H1 (cell line): ENCODE results near the gene SLC15A4. TPM values are rescaled to one million over a fixed set of nuclear protein-coding genes. Genes with fewer than 3 reads are reported as not detected.

ENCODE experiments used
- SRF ChIP-seq: IDR thresholded peaks from 2 replicates; pipeline ENCODE4 v1.6.1; 2011; ENCODE audit warnings: mild to moderate bottlenecking, low read depth, low read length, moderate library complexity
- polyA plus RNA-seq, 7 experiments: library from polyadenylated mRNA; depleted of rRNA in 3 of 7; stranded (reverse) in 5 of 7; unstranded in 2 of 7; fragments of >200 nt in 5 of 7; fragments of 200-250 nt in 2 of 7; gene quantifications; 1 replicate in 5 of 7; 2 replicates in 1 of 7; 4 replicates in 1 of 7; pipeline versions ENCODE4 v1.2.1 to v1.2.3, GENCODE V29; 2011 to 2013; ENCODE audit warnings: missing spikeins in 2 of 7, mixed read lengths in 2 of 7
- total RNA-seq: library from RNA; stranded (reverse); fragmentation: NEBNext Ultra II Directional; extraction: Animal tissue kit (Norgen Biotek cat#: 25700); gene quantifications from 2 replicates; pipeline ENCODE4 v1.2.1, GENCODE V29; 2021

The SLC15A4 gene
- total and polyA plus RNA-seq, 2 of the 8 experiments (the other 6 are each of a cell fraction or from before 2014, with no cell fraction given): 22.7 to 26.6 TPM

GRCh38 chr12:128813883-128814282 is 9.9 kb downstream of the SLC15A4 start (continued):
- no peak for TF ChIP-seq SRF
- TF ChIP-seq, all 59 proteins: peak for 0
